GM10248 (cell line): Measurements from ENCODE around the gene CPPED1.

Experiments
- CTCF ChIA-PET: fragments of 300-600 bp; sonication (Branson Sonifier 250); formaldehyde crosslinking; extraction: SDS; loops from one replicate; lab custom pipeline; 2021; ENCODE audit warnings: antibody characterized with exemption; lab: Yijun Ruan, JAX
- POLR2A ChIA-PET: fragments of 350-650 bp; sonication (Branson Sonifier 250); formaldehyde crosslinking; extraction: SDS; loops from one replicate; lab custom pipeline; 2020; ENCODE audit warnings: antibody characterized with exemption; lab: Yijun Ruan, JAX
- DNase-seq: peaks from one replicate; pipeline ENCODE4 v3.0.0; 2012; ENCODE audit errors: extremely low spot score
- CTCF ChIP-seq: IDR thresholded peaks from 2 replicates; pipeline ENCODE4 v1.5.1; 2012; ENCODE audit warnings: mild to moderate bottlenecking, low read depth; ENCODE audit errors: extremely low read depth, missing control alignments, control extremely low read depth

Gene CPPED1

GRCh38 chr16:12760819-12761611, 42.7 kb downstream of the CPPED1 start:
- no peak for DNase-seq
- POLR2A ChIA-PET = no interaction called here
- CTCF ChIA-PET = no interaction called here
- TF ChIP-seq CTCF = no peak

GRCh38 chr16:12758670-12759558, 44.8 kb downstream of the CPPED1 start:
- CTCF ChIA-PET = interaction anchor here (1.2 kb wide), 1 partner anchor 9 kb away, joined by 3 read pairs; no protein-coding TSS in a partner anchor
- no peak for TF ChIP-seq CTCF
- no peak for DNase-seq
- POLR2A ChIA-PET = no interaction called here

GRCh38 chr16:12758031-12758669, 45.5 kb downstream of the CPPED1 start:
- CTCF ChIA-PET = no interaction called here
- TF ChIP-seq CTCF = no peak
- no peak for DNase-seq
- POLR2A ChIA-PET = no interaction called here

GRCh38 chr16:12757546-12757945, 46.1 kb downstream of the CPPED1 start:
- CTCF ChIA-PET = no interaction called here
- POLR2A ChIA-PET = no interaction called here
- no peak for DNase-seq
- TF ChIP-seq CTCF = no peak

GRCh38 chr16:12754824-12755543, 48.7 kb downstream of the CPPED1 start:
- no peak for TF ChIP-seq CTCF
- POLR2A ChIA-PET = no interaction called here
- CTCF ChIA-PET = no interaction called here
- no peak for DNase-seq
